NCI-H2227 (cell line): ENCODE results near the gene UNC79.
A peak's percentile ranks its signal among the peaks of the same experiment; 100 is the strongest.

ENCODE experiments used
- DNase-seq: peaks from one replicate; lab custom pipeline; 2025; ENCODE audit not compliant: unreplicated experiment; lab: John Stamatoyannopoulos, UW

Gene UNC79

DNA sequence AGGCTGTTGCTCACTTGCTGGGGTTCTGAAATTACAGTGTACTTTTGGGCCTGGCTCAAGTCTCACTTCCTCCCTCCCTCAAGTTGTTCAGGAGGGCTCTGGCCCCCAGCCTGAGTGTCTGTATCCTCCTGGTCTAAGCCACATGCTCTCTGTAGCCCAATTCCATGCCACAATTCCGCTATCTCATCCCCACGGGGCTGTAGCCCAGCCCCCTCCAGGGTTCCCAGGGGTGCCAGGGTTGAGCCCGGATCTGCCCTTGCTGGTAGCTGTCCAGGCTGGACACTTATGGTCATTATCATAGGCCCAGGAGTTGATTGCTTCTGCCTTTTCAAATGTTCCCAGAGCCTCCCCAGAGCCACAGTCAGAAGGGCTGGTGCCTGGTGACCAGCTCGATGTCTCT is 292.3 kb downstream of the UNC79 start:
- DNase-seq: no peak

DNA sequence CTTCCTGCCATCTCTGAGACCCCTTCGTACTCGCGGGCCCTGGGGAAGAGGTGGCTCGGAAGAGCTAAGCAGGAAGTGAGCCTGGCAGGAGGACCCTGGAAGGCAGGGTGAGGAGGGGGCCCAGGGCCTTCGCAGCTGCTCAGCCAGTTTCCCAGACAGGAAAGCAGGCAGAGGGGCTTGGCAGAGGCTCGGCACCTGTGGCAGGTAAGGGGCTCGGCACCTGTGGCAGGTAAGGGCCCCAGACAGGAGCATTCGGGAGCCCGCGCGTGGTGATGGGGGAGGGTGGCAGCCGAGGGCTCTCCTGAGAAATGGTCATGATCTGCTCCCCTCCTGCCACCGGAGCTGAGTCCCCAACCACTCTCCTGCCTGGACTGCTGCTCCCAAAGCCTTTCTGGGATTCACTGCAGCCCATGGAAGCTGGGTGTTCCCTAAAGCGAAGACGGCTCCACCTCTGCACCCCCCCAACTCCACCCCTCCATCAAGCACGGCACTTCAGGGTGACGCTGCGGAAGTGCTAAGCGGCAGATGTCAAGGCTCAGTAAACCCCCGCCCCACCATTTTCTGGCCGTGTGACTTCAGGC is 294.4 kb downstream of the UNC79 start:
- DNase-seq: no peak

GRCh38 chr14:93725993-93726392 is 295.3 kb downstream of the UNC79 start:
- DNase-seq: no peak

DNA sequence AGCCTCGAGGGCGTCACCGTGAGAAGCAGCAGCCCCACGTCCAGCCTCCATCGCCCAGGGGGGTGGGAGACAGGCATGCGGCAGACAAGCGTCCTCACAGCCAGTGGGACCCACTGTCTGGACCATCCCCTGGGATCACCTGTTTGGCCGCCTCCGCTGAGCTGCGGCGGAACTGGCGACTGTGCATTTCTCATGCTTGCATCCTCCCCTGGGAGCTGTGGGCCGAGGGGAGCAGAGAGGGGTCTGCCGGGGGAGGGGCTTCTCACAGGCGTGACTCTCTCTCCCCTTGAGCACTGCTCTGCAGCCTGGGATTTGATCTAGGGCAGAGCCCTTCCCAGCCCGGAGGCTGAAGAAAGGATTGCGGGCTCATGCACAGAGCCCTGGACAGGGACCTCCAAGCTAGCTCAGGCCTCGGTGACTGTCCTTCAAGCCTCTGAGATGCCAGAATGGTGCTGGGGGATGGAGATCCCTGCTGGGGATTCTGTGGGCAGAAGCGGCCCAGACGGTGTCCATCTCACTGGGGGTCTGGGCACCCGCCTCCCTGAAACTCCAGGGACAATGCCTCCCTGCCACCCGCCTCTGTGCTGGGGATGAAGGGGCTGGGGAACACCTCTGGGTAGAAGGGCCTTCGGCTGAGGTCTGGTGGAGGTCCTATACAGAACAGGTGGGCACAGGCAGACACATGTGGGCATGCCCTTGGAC is 296.5 kb downstream of the UNC79 start:
- no peak for DNase-seq

DNA sequence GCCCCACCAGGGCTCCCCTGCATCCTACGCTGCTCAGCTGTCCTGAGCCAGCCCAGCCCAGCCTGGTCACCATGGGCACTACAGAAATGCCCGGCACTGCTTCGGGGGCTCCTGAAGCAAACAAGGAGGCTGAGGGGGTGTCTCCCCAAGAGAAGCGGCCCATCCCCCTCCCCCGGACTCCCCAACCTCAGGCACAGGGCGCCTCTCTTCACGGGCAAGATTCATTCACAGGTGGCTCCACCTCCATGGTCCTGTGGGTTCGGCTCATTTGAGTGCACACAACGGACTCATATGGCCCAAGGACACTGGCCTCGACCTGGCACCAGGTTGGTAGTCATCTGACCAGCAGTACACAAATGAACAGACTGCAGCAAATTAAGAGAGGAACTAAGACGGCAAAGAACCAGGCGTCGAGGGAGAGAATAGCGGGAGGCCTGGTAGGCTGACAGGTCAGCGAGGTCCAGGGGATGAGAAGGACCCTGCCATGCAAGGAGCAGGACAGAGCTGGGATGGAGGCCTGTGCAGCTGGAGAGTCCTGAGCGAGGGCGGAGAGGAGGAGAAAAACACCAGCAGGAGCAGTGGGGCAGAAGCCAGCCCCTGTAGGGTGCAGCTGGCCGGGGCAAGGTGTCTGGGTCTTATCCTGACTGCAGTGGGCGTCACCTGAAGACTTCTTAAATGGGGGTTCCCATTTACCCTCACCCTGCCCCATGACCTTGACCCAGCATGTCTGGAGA is 297.3 kb downstream of the UNC79 start:
- no peak for DNase-seq

DNA sequence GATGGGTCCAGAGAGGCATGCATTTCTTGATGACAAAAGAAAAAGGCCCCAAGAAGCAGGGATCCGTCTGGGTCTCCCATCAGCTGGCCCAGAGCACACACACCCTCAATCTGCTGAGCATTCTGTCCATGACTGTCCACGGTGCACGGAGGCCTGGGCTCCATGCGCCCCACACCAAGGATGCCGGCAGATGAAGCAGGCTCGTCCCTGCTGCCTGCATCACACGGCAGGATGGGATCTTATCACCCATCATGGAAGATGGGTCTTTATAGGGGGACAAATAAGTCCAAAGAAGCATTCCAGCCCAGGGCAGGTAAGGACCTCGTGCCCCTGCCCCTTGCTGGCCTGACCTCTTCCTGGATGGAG is 297.9 kb downstream of the UNC79 start:
- no peak for DNase-seq

DNA sequence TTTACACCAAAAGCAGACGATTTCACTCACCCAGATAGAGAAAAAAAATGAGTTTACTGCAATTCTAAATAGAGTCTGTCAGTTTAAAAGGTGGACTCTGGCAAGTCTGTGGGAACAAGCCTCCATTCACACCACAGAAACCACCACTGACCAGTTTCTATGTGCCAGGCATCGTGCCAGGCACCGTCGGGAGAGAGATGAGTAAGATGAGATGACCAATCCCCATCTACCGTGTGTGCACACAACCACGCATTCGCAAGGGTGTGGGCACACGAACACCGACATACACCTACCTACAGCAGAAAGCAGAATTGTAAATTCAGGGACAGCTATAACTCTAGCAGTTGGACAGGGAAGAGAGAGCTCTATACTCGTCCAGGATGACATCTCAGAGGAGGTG is 299.3 kb downstream of the UNC79 start:
- DNase-seq: no peak

DNA sequence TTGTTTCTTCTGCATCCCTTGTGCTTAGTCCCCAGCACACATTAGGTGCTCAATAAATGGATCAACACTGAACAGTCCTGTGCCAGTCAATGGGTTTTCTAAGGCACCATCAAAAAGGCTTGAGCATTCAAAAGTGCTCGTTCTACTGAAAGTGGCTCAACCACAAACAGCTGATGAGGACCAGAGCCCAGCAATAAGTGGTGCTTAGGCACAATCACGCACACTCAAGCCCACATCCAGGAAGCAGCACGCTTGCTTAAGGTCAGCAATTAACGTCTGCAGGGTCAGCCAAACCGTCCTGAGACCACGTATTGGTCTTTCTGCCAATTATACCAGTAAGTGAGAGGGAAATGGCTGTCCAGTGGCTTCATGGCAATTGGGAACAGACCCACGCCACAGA is 301.0 kb downstream of the UNC79 start:
- peak; percentile 51 for DNase-seq

- no peak for DNase-seq
Measured at GRCh38 chr14:93732524-93732923, 301.8 kb downstream of the UNC79 start.

DNA sequence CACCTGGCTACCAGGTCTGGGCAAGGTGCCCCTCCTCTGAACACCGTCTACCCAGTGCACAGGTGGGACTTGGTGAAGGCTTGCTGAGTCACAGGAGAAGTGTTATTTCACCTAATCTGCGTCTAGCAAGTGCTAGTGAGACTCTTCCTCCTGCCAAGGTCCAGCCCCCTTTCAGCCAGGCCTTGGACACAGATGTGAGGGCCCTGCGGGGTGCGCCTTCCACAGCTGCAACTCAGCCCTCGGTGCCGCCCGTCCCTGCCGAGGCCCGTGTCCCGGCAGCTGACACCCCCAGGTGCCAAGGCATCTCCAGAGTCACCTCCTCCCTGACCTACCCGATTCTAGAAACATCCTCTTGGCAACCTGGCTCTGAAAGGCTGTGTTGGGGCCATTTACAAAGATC is 302.5 kb downstream of the UNC79 start:
- no peak for DNase-seq

- DNase-seq: no peak
Measured at GRCh38 chr14:93733631-93734030, 302.9 kb downstream of the UNC79 start.

GRCh38 chr14:93734086-93734822 is 303.5 kb downstream of the UNC79 start:
- no peak for DNase-seq

DNA sequence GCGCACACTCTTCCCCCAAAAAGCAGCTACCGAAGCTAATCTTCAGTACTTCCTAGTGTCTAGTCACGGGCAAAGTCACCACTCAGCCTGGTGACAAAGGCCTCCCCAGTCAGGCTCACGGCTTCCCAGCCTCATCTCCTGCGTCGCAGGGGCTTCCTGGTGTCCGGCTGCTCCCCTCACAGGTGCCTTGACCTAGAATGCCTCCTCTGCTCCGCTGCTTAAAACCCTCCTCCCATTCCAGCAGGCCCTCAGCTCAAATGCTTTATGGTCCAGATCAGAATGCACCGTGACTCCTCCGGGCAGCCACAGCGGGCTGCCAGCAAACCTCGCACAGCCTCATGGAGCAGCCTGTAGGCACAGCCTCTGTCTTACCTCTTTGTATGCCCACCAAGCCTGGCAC is 304.5 kb downstream of the UNC79 start:
- DNase-seq: no peak

- no peak for DNase-seq
Measured at GRCh38 chr14:93736378-93737014, 305.8 kb downstream of the UNC79 start.

DNA sequence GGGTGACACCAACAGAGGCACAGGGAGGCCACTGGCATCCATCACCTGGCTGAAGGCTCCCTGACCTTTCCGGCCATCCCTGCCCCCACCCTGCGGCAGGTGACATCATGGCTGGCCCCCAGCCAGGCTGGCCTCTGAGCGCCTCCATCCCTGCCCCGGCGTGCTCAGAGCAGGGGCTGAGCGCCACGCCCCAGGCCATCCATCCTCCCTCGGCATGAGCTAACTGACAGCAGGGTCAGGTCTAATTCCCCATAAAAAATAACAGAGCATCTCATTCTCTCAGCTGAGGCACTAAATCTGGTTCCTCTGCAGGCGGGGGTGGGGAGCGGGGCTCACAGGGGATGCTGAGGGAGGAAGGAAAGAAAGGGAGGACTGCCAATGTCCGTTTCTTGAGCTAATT is 306.9 kb downstream of the UNC79 start:
- peak; percentile 58 for DNase-seq

DNA sequence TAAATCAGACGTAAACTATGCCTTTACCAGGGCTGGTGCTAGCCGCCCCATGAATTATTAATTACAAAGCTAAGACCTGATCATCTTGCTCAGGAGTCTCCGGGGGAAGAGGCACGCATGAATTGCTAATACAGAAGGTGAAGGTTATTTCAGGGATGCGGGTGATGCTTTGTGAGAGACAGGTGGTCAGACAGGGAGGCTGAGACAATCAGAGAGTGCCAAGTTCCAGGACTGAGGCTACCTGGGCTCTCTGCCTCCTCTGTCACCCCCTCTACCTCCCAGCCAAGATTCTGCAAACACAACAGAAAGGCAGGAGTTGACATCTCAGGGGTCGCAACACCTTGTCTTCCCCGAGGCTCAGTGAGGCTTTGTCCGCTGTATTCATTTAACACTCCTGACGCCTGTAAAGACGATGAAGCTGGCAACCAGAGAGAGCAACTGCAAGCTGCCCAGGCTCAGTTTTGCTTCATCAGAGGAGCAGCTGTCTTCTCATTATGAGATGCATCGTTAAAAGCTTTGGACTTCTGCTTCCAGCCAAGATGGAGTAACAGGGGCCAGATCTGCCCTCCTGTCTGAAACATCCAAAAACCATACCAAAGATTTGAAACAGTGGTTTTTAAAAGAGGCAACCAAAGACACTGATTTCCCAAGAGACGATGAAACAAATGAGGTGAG is 311.0 kb downstream of the UNC79 start:
- no peak for DNase-seq

DNA sequence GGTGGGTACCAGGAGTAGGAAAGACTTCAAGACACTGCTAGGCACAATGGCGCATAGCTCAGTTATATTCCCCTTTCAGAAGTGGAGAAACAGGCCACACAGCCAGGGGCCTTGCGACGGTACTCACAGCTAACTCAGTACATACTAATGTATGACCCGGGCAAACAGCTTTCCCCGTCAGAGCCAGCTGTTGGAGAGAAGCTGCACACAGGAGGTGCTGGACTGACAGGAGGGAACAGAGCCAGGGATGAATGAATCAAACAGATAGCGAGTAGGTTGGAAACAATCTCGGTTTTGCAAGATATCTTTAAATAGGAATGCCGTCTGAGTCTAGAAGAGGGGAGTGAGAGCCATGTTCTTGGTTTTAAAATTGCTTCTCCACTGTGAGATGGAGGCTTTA is 312.0 kb downstream of the UNC79 start:
- DNase-seq: no peak

- no peak for DNase-seq
Measured at GRCh38 chr14:93743270-93744060, 312.7 kb downstream of the UNC79 start.

- DNase-seq: no peak
Measured at GRCh38 chr14:93744176-93744575, 313.4 kb downstream of the UNC79 start.

DNA sequence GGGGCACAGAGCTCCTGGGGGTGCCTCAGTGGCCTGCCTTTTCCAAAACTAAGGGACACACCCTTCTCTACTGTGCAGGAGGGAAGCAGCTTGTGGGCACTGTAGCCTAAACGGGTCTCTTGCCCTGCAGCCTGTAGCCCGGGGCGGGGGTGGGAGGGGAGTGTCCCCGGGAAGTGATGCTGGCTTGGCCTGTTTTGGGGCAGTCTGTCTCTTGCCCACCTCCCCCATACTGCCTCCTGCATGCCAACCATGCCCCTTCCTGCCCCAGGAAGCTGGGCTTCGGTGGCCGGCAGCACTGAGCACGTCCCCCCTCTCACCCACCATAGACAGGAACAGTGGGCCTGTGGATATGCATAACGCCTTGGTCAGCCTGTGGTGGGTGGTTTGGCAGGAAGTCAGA is 314.1 kb downstream of the UNC79 start:
- no peak for DNase-seq
